HG03571 (cell line): ENCODE measurements around the gene ARL16.
"Not testable (repeated sequence)": the region's sequence is repeated elsewhere in the genome, so short reads cannot be mapped to it uniquely, and the experiment has no call there.

ENCODE experiments used
- ATAC-seq: cut with Tn5 transposase; IDR thresholded peaks from one replicate; pipeline ENCODE4 v1.9.1; 2021; ENCODE audit not compliant: unreplicated experiment

The ARL16 gene

DNA sequence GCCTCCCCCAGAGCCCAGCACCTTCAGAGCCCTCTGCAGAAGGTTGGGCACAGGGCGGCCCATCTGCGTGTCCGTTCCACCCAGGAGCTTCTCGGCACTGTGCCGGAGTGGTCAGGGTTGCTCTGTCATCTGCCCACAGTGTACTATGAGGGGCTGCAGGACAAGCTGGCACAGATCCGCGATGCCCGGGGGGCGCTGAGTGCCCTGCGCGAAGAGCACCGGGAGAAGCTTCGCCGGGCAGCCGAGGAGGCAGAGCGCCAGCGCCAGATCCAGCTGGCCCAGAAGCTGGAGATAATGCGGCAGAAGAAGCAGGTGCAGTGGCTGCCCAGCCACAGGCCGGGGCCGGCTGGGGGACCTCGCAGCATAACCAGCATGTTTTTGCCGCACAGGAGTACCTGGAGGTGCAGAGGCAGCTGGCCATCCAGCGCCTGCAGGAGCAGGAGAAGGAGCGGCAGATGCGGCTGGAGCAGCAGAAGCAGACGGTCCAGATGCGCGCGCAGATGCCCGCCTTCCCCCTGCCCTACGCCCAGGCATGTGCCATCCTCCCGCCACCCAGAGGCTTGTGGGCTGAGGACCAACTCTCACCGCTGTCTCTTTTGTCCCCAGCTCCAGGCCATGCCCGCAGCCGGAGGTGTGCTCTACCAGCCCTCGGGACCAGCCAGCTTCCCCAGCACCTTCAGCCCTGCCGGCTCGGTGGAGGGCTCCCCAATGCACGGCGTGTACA lies 12.8 kb upstream of the ARL16 start:
- ATAC-seq = no peak

DNA sequence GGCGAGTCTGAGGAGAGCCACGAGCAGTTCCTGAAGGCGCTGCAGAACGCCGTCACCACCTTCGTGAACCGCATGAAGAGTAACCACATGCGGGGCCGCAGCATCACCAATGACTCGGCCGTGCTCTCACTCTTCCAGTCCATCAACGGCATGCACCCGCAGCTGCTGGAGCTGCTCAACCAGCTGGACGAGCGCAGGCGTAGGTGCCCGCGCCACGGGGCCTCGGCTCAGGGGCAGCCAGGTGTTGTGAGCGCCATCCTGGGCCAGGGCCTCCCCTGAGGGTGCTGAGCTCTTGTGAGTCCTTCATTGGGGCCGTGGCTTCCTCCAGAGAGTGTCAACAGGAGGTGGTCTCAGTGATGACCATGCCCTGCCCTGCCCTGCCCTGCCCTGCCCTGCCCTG lies 12.2 kb upstream of the ARL16 start:
- no peak for ATAC-seq

DNA sequence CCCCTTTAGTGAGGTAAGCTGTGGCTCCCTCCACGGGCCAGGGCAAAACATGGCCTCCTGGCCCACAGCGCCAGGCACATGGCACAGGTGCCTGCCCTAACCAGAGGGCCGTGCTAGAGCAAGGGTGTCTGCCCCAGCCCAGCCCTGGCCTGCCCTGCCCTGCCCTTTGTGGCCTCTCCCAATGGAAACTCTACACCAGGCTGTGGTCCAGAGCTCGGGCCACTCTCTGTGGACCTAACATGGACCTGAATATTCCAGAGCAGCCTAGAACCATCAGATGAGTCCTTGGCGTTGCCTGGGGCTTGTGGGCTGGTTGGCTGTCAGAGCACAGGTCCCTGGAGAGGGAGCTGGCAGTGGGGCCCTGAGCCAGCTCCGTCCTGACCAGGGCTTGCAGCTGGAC lies 11.6 kb upstream of the ARL16 start:
- no peak for ATAC-seq

DNA sequence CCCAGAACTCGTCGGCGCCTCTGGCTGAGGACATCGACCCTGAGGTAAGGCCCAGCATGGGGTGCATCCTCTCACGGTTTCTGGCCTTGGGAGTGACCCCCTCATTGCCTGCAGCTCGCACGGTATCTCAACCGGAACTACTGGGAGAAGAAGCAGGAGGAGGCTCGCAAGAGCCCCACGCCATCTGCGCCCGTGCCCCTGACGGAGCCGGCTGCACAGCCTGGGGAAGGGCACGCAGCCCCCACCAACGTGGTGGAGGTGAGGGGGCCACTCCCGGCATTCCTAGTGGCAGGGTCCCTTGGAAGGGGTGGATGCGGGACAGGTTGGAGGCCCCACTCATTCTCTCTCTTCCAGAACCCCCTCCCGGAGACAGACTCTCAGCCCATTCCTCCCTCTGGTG lies 11.2 kb upstream of the ARL16 start:
- no peak for ATAC-seq

DNA sequence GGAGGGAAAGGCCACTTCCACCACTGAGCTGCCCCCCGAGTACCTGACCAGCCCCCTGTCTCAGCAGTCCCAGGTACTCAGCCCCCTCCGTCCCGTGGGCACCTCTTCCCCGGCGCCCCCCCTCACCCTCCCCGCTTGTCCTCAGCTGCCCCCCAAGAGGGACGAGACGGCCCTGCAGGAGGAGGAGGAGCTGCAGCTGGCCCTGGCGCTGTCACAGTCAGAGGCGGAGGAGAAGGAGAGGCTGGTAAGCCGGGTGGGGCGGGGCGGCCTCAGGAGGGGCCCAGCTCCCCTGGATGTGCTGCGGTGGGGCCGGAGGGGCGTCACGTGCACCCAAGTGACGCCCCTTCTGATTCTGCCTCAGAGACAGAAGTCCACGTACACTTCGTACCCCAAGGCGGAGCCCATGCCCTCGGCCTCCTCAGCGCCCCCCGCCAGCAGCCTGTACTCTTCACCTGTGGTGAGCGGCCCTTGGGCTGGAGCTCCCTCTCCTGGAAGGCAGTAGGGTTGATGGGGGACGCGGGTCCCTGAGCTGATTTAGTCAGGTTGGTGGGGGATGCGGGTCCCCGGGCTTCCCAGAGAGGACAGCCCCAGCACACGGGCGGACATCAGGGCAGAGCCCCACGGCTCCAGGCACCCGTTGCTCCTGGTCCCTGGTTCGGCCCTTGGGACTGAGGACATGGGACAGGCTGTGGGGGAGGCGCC lies 10.1 kb upstream of the ARL16 start:
- no peak for ATAC-seq

DNA sequence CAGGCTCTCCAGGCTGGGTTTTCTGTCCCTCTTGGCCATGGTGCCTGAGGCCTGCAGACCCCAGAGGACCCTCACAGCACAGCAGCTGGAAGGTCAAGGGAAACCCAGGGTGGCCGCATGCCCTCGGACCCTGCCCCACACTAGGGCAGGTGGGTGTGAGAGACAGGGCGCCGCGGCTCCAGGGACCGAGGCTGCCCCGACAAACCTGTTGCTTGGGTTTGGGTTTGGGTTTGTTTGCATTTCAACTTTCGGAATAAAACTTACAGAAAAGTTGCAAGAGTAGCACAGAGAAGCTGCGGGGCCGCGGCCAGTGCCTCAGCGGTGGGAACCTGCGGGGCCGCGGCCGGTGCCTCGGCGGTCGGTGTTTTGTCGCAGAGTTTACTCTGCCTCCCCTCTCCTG lies 8.0 kb upstream of the ARL16 start:
- ATAC-seq = no peak

DNA sequence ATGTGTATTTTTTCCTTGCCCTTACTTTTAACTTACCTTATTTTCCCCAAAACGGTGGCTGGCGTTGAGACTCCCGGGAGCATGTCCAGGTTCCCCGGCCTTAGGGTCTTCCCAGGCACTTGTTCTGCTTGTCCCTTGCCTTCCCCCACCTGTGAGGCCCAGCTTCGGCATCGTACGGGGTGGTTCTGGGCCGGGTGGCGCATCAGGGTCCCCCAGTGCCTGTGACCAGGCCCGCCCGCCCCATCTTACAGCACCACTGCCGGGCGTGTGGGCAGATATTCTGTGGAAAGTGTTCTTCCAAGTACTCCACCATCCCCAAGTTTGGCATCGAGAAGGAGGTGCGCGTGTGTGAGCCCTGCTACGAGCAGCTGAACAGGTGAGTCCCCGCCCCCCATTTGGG lies 7.6 kb upstream of the ARL16 start:
- no peak for ATAC-seq

DNA sequence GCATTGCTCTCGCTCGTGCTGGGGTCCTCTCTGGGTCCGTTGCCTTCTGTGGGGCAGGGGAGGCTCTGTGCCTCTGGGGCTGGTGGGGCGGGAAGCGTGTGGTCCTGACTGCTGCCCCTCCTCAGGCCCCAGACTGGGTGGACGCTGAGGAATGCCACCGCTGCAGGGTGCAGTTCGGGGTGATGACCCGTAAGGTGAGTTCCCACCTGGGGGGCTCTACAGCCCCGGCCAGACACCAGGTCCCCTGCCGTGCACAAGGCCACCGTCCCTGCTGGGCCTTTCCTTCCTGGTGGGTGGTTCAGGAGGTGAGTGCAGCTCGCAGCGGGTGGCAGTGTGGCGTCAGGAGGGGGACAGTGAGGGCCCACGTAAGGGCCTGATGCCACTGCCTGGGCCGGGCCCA lies 7.0 kb upstream of the ARL16 start:
- ATAC-seq = no peak

DNA sequence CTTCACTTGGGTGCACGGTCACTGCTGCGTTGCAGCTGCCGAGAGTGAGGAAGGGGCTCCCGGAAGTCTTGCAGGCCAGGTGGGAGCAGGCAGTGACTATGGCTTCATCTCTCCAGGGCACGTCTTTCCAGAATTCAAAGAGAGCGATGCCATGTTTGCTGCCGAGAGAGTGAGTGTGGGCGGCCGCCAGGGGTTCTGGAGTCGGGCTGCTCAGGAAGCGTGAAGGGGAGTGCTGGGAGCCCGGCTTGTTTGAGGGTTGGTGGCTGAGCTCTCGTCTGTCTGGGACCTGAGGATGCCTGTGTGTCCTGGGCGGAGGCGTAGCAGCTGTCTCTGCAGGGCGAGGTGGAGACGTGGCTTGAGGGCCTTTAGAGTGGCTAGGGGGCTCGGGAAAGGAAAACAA lies 6.5 kb upstream of the ARL16 start:
- ATAC-seq = no peak

DNA sequence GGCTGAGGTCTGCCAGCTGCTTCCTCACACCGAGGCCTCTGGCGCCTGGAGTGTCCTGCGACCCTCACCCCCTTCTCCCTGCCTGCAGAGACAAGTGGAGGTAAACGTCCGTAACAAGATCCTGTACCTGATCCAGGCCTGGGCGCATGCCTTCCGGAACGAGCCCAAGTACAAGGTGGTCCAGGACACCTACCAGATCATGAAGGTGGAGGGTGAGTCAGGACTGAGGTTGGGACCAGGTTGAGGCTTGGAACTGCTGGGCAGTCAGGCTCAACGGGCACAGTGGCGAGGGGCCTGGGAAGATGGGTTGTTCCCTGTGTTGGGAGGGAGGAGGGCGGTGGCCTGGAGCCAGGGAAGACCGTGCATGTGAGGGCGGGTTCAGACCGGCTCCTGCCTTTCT lies 5.0 kb upstream of the ARL16 start:
- no peak for ATAC-seq

DNA sequence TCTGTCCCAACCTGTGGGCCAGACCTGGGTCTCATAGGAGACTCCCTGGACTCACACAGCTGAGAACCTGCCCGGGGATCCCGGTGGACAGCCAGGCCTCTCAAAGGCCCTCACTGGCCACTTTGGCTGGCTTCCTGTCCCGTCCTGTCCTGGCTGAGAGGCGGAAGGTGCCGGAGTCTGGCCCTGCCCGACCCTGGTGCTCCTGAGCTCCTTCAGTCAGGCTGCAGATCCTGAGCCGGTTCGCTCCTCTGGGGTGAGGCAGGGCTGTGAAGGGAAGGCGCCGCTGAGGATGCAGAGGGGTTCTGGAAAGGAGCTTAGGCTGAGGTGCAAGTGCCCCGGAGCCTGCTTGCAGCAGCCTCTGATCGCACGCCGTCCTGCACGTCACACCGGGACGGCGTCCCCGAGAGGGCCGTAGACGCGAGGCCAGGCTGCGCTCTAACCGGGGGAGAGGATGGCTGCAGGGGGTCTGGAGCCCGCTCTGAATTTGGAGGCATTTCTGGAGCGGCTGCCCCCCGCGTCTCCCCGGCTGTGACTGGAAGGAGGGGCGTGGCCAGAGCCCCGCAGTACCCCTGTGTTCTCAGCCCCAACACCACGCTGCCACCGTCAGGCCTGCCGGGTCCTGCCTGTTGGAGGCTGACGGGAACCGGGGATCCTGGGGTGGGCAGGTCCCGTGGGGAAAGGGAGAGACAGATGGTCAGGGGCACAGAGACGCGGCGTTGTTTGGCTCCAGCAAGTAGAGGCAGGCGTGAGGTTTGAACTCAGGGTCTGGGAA lies 4.4 kb upstream of the ARL16 start:
- ATAC-seq = no peak

DNA sequence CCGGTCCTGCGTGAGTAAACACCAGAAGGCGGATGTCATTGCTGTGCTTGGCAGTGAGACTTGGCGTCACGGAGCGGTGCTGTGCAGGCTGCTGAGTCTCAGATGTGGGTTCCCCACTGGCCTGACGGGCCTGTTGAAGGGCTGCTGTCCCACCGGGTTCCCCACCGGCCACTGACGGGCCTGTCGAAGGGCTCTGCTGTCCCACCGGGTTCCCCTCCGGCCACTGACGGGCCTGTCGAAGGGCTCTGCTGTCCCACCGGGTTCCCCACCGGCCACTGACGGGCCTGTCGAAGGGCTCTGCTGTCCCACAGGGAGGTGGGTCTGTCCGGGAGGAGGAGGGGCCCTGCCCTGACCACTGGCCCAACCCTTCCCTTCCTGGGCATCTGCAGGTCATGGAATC lies 3.0 kb upstream of the ARL16 start:
- no peak for ATAC-seq

DNA sequence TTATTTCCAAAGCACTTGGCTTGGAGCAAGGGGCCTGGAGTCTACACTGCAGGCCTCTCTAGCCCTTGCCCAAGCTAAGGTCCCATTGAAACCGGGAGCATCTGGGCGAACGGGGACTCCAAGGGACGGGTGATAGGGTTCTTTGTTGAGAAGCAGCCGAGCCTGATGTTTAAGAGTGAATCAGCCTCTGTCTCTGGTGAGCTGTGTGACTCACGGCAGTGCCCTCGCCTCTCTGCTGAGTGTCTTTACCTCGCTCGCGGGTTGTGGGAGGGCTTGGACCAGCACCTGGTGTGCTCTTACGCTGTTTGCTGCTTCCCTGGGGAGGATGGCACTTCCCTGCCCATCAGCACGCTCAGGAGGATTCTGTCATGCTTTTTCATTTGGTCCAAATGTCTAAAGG lies 1.5 kb upstream of the ARL16 start:
- no peak for ATAC-seq

DNA sequence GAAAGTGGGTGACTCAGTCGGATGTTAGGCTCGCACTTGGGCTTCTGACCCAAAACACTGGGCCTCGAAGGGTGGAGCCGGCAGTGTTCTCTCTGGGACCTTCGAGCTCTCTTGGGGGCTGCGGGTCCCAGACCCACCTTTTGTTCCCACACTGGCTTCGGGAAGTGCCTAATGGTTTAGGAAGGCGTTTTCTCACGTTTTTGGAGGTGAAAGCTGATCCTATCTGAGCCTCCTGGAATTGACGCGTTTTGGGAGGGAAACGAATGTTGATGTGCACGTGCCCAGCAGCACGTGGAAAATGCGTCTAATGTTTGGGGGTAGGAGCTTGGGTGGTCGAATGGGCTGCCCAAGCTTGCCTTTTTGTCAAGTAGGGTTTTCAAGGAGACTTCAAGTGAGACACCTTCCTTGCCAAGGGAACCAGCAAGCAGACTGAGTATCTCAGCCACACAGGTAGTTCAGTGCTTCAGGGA lies 880 bp upstream of the ARL16 start:
- no peak for ATAC-seq

DNA sequence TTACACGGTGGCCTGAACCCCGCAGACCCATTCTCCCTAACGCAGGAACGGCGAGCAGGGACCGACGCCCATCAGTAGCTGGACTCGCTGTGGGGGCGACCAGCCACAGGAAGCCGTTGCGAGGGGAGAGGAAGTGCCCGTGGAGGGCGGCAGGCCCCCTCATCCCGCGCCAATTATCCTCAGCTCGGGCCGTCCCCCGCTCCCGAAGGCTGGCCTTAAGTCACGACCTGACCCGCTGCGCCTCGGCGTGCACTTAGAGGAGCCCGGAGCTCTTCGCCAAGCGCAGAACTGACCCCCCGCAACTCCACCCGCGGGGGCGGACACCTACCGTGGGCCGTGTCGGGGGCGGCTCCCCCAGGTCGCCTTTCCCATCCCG lies 401 bp downstream of the ARL16 start:
- peak; percentile 5 for ATAC-seq

DNA sequence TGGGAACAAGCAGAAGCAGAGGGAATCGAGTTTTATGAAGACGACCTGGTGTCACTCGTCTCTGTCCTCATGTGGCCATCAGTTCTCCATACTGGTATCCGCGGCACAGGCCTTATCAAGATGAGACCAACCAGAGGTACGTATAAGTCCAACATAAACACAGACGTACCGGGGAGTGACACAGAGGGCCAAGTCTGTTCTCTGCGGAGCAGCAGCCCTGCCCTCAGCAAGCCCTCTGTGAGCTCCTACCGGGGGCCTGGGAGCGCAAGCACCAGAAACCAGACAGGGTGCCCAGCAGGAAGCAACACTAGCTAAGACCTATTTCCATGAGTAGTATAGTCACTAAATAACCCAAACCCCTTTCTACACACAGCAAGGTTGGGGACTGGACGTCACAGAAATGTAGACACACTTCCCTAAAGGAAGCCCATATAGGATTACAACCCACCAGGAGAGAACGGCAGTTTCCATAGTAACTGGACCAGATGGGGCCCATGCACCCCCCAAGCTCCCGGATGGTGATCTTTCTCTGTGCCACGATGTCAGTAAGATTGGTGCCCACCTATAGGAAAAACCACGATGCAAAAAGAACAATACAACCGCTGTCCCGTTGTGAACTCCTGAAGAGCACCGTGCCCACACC lies 911 bp downstream of the ARL16 start:
- no peak for ATAC-seq

DNA sequence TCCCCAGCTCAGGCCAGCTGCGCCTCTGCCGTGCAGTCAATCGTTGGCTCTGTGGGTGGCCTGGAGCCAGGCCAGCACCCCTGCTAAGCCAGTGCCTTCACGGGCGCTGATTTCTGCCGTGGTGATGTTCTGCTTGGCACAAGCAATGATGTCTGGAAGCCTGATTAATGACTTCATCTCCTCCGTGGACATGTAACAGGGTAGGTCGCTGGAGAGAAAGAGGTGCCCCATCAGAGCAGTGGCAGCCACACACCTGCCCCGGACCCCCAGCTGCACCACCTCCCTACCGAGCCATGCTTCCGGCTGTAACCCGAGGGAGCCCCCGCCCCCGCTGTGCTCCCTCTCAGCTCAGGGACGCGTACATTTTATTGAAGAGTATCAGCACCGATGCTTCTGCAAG lies 1.9 kb downstream of the ARL16 start:
- ATAC-seq = no peak

DNA sequence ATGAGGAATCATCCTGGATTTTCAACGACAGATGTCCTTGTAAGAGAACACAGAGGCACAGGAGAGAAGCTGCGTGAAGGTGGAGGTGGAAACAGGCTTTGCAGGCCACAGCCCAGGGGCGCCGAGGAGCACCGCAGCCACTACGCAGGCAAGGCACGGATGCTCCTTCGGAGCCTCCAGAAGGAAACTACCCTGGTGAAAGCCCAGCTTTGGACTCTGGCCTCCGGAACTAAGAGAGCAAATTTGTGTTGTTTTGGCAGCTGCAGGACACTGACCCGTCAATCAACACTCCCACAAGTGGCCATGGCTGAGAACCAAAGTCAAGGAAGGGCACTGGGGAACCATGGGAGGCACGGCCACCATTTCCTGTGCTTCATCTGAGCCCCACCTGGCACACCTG lies 3.4 kb downstream of the ARL16 start:
- no peak for ATAC-seq

DNA sequence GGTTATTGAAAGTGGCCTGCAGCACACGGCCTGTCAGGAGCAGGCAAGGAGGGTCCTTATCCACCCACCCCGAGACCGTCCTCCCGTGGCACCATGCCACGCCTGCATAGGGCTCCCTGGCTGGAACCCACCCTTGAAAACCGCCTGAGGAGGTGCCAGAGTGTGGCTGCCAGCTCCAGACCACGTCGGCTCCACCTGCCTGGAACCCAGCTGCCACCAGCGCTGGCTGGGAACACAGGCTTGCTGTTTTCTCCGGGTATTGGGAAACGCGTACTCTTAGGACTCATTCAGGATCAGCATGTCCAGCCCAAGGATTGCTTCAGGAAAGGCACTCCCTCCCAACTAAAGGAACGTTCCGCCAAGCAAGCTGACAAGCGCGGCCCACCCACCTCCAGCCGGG lies 6.7 kb downstream of the ARL16 start:
- ATAC-seq = no peak

DNA sequence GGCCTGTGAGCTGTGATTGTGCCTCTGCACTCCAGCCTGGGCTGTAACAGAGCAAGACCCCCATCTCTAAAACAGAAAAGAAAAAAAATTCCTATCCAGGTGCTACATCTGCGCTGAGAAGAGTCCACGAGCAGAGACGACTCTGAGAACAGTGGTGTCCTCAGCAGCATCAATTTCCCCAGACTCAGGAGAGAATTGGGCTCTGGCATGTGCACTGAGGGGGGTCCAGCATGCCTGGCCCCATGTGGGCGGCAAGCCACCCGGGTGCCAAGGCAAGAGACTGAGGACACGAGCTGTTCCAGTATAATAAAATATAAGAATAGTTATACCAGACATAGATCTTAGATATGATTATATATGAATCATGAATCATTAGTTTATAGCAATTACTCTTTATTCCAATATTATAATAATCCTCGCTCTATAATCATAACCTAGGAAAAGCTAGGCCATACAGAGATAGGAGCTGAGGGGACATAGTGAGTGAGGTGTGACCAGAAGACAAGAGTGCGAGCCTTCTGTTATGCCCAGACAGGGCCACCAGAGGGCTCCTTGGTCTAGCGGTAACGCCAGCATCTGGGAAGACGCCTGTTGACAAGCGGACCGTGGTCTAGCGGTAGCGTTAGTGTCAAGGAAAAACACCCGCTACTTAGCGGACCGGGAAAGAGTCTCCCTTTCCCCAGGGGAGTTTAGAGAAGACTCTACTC lies 7.9 kb downstream of the ARL16 start:
- not testable (repeated sequence) for ATAC-seq
